GM12878 (cell line): ENCODE results near the gene OPRL1. TPM values are rescaled to one million over a fixed set of nuclear protein-coding genes. Genes with fewer than 3 reads are reported as not detected.
A peak's percentile ranks its signal among the peaks of the same experiment; 100 is the strongest.

ENCODE experiments used
- ATF7 ChIP-seq: fragments of 450-650 bp; IDR thresholded peaks from 2 replicates; pipeline ENCODE4 v1.6.1; 2016; ENCODE audit warnings: low read depth, mild to moderate bottlenecking
- CHD4 ChIP-seq: fragments of 200-600 bp; sonication (generic); IDR thresholded peaks from 2 replicates; pipeline ENCODE4 v1.6.1; 2016; ENCODE audit warnings: mild to moderate bottlenecking
- GABPA ChIP-seq: IDR thresholded peaks from 2 replicates; pipeline ENCODE4 v1.6.1; 2014; ENCODE audit warnings: antibody characterized with exemption, low read depth, mild to moderate bottlenecking, inconsistent platforms
- HDAC2 ChIP-seq: fragments of 200-600 bp; sonication (generic); IDR thresholded peaks from 2 replicates; pipeline ENCODE4 v1.6.1; 2017
- JUNB ChIP-seq: IDR thresholded peaks from 2 replicates; pipeline ENCODE4 v1.6.1; 2016; ENCODE audit warnings: antibody characterized with exemption, mild to moderate bottlenecking
- MEF2A ChIP-seq: IDR thresholded peaks from 2 replicates; pipeline ENCODE4 v1.6.1; 2011; ENCODE audit warnings: low read depth, mild to moderate bottlenecking, low read length, moderate library complexity; ENCODE audit not compliant: insufficient read depth
- NRF1 ChIP-seq: conservative IDR thresholded peaks from 2 replicates; pipeline ENCODE4 v1.6.1; 2011; ENCODE audit warnings: mild to moderate bottlenecking, low read depth, low read length, improper control_type of control experiment
- POLR2AphosphoS2 ChIP-seq: IDR thresholded peaks from 2 replicates; pipeline ENCODE4 v1.6.1; 2011; ENCODE audit warnings: low read depth, mild to moderate bottlenecking, low read length, improper control_type of control experiment, moderate library complexity
- RCOR1 ChIP-seq: conservative IDR thresholded peaks from 2 replicates; pipeline ENCODE4 v1.6.1; 2012; ENCODE audit warnings: low read depth, low read length, improper control_type of control experiment
- RUNX3 ChIP-seq: IDR thresholded peaks from 2 replicates; pipeline ENCODE4 v1.6.1; 2012; ENCODE audit warnings: low read length, inconsistent platforms
- SMAD5 ChIP-seq: IDR thresholded peaks from 2 replicates; pipeline ENCODE4 v1.6.1; 2016; ENCODE audit warnings: antibody characterized with exemption, low read depth
- SP1 ChIP-seq: IDR thresholded peaks from one replicate; pipeline ENCODE4 v1.6.1; 2011; ENCODE audit warnings: low read depth, low read length
- SREBF2 ChIP-seq: IDR thresholded peaks from 2 replicates; pipeline ENCODE4 v1.6.1; 2012; ENCODE audit warnings: mild to moderate bottlenecking, low read length
- ZNF217 ChIP-seq: fragments of 450-650 bp; IDR thresholded peaks from 2 replicates; pipeline ENCODE4 v1.6.1; 2017; ENCODE audit warnings: antibody characterized with exemption, mild to moderate bottlenecking
- ZNF274 ChIP-seq: IDR thresholded peaks from one replicate; pipeline ENCODE4 v1.8.0; 2011; ENCODE audit not compliant: insufficient read length, insufficient read depth
- polyA plus RNA-seq, 11 experiments: library from polyadenylated mRNA; depleted of rRNA in 4 of 11; unstranded in 6 of 11; stranded (reverse) in 5 of 11; fragments of >200 nt; fragmentation: Nextera tagmentation in 4 of 11; fragmentation: Illumina TruSeq in 1 of 11; extraction: Ambion mirVana in 4 of 11; extraction: Trizol in 1 of 11; gene quantifications; 1 replicate in 1 of 11; 2 replicates in 10 of 11; pipeline versions ENCODE4 v1.2.1 to v1.2.3, GENCODE V29; 2011 to 2016; ENCODE audit warnings: inconsistent platforms in 2 of 11, missing spikeins in 2 of 11, low read depth in 1 of 11
- total RNA-seq, 4 experiments: library from RNA; depleted of rRNA in 3 of 4; stranded (reverse); fragments of >200 nt in 3 of 4; fragmentation: Illumina TruSeq in 1 of 4; extraction: Trizol in 1 of 4; gene quantifications; 2 replicates each; pipeline versions ENCODE4 v1.2.1 to v1.2.3, GENCODE V29; 2013 to 2021
- TF ChIP-seq, protein P1 (sequence below): fragments of 150-350 bp; IDR thresholded peaks from 2 replicates; pipeline ENCODE4 v1.6.1; 2014; ENCODE audit warnings: mild to moderate bottlenecking, low read depth, low read length
- TF ChIP-seq, protein P2 (sequence below): fragments of 450-650 bp; IDR thresholded peaks from 2 replicates; pipeline ENCODE4 v1.6.1; 2016; ENCODE audit warnings: mild to moderate bottlenecking
- TF ChIP-seq, protein P3 (sequence below): IDR thresholded peaks from 2 replicates; pipeline ENCODE4 v1.6.1; 2011; ENCODE audit warnings: low read depth, low read length, improper control_type of control experiment, borderline replicate concordance
- TF ChIP-seq, protein P4 (sequence below): fragments of 450-650 bp; IDR thresholded peaks from 2 replicates; pipeline ENCODE4 v1.6.1; 2018; ENCODE audit warnings: borderline replicate concordance, mild to moderate bottlenecking; ENCODE audit not compliant: partially characterized antibody
- TF ChIP-seq, protein P5 (sequence below): fragments of 450-650 bp; IDR thresholded peaks from 2 replicates; pipeline ENCODE4 v1.6.1; 2017; ENCODE audit warnings: mild to moderate bottlenecking, moderate library complexity
- TF ChIP-seq, protein P6 (sequence below): IDR thresholded peaks from 2 replicates; pipeline ENCODE4 v1.6.1; 2012; ENCODE audit warnings: low read depth, low read length, improper control_type of control experiment

The OPRL1 gene
- total and polyA plus RNA-seq, 10 of the 15 experiments (the other 5 are each of a cell fraction or from before 2014, with no cell fraction given): 0.04 to 0.41 (median 0.24) TPM; not detected in 1

DNA sequence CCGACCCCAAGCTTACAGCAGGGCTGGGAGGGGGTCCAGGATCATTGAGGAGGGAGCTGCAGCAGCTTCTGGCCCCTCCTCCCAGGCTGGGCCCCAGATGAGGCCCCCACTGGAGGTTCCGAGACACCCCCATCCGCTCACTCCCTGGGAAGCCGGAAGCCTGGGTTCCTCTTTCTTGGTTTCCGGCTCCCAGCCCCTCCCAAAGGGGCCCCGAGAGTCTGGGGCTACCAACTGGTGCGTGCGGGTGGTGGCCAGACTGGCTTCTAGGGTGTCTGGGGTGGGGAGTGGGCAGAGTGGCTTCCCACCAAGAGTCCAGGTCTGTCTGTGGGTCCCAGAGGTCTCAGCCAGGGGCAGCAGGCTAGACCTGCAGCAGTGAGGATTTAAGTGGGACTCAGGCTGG, 2.8 kb upstream of the OPRL1 start (continued):
- TF ChIP-seq, protein P1, sequence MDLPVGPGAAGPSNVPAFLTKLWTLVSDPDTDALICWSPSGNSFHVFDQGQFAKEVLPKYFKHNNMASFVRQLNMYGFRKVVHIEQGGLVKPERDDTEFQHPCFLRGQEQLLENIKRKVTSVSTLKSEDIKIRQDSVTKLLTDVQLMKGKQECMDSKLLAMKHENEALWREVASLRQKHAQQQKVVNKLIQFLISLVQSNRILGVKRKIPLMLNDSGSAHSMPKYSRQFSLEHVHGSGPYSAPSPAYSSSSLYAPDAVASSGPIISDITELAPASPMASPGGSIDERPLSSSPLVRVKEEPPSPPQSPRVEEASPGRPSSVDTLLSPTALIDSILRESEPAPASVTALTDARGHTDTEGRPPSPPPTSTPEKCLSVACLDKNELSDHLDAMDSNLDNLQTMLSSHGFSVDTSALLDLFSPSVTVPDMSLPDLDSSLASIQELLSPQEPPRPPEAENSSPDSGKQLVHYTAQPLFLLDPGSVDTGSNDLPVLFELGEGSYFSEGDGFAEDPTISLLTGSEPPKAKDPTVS: no peak
- TF ChIP-seq GABPA: no peak; the same call in 1 of the 2 replicates
- TF ChIP-seq, protein P2, sequence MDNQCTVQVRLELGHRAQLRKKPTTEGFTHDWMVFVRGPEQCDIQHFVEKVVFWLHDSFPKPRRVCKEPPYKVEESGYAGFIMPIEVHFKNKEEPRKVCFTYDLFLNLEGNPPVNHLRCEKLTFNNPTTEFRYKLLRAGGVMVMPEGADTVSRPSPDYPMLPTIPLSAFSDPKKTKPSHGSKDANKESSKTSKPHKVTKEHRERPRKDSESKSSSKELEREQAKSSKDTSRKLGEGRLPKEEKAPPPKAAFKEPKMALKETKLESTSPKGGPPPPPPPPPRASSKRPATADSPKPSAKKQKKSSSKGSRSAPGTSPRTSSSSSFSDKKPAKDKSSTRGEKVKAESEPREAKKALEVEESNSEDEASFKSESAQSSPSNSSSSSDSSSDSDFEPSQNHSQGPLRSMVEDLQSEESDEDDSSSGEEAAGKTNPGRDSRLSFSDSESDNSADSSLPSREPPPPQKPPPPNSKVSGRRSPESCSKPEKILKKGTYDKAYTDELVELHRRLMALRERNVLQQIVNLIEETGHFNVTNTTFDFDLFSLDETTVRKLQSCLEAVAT: no peak
- no peak for TF ChIP-seq CHD4
- peak; percentile 64 for TF ChIP-seq RUNX3
- TF ChIP-seq, protein P3, sequence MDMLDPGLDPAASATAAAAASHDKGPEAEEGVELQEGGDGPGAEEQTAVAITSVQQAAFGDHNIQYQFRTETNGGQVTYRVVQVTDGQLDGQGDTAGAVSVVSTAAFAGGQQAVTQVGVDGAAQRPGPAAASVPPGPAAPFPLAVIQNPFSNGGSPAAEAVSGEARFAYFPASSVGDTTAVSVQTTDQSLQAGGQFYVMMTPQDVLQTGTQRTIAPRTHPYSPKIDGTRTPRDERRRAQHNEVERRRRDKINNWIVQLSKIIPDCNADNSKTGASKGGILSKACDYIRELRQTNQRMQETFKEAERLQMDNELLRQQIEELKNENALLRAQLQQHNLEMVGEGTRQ: no peak
- 0 out of 2 replicates have a peak, but pooled peaks have one; percentile 13 for TF ChIP-seq MEF2A
- TF ChIP-seq SMAD5: no peak
- TF ChIP-seq SREBF2: no peak
- TF ChIP-seq NRF1: no peak
- TF ChIP-seq POLR2AphosphoS2: peak; percentile 72; the same call in 1 of the 2 replicates
- TF ChIP-seq, protein P4, sequence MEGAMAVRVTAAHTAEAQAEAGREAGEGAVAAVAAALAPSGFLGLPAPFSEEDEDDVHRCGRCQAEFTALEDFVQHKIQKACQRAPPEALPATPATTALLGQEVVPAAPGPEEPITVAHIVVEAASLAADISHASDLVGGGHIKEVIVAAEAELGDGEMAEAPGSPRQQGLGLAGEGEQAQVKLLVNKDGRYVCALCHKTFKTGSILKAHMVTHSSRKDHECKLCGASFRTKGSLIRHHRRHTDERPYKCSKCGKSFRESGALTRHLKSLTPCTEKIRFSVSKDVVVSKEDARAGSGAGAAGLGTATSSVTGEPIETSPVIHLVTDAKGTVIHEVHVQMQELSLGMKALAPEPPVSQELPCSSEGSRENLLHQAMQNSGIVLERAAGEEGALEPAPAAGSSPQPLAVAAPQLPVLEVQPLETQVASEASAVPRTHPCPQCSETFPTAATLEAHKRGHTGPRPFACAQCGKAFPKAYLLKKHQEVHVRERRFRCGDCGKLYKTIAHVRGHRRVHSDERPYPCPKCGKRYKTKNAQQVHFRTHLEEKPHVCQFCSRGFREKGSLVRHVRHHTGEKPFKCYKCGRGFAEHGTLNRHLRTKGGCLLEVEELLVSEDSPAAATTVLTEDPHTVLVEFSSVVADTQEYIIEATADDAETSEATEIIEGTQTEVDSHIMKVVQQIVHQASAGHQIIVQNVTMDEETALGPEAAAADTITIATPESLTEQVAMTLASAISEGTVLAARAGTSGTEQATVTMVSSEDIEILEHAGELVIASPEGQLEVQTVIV: no peak
- no peak for TF ChIP-seq ZNF217
- no peak for TF ChIP-seq RCOR1
- no peak for TF ChIP-seq HDAC2
- peak; percentile 65 for TF ChIP-seq SP1
- TF ChIP-seq, protein P5, sequence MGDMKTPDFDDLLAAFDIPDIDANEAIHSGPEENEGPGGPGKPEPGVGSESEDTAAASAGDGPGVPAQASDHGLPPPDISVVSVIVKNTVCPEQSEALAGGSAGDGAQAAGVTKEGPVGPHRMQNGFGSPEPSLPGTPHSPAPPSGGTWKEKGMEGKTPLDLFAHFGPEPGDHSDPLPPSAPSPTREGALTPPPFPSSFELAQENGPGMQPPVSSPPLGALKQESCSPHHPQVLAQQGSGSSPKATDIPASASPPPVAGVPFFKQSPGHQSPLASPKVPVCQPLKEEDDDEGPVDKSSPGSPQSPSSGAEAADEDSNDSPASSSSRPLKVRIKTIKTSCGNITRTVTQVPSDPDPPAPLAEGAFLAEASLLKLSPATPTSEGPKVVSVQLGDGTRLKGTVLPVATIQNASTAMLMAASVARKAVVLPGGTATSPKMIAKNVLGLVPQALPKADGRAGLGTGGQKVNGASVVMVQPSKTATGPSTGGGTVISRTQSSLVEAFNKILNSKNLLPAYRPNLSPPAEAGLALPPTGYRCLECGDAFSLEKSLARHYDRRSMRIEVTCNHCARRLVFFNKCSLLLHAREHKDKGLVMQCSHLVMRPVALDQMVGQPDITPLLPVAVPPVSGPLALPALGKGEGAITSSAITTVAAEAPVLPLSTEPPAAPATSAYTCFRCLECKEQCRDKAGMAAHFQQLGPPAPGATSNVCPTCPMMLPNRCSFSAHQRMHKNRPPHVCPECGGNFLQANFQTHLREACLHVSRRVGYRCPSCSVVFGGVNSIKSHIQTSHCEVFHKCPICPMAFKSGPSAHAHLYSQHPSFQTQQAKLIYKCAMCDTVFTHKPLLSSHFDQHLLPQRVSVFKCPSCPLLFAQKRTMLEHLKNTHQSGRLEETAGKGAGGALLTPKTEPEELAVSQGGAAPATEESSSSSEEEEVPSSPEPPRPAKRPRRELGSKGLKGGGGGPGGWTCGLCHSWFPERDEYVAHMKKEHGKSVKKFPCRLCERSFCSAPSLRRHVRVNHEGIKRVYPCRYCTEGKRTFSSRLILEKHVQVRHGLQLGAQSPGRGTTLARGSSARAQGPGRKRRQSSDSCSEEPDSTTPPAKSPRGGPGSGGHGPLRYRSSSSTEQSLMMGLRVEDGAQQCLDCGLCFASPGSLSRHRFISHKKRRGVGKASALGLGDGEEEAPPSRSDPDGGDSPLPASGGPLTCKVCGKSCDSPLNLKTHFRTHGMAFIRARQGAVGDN: 0 out of 2 replicates have a peak, but pooled peaks have one; percentile 11
- TF ChIP-seq ATF7: peak; percentile 47; the same call in 1 of the 2 replicates
- no peak for TF ChIP-seq ZNF274
- TF ChIP-seq, protein P6, sequence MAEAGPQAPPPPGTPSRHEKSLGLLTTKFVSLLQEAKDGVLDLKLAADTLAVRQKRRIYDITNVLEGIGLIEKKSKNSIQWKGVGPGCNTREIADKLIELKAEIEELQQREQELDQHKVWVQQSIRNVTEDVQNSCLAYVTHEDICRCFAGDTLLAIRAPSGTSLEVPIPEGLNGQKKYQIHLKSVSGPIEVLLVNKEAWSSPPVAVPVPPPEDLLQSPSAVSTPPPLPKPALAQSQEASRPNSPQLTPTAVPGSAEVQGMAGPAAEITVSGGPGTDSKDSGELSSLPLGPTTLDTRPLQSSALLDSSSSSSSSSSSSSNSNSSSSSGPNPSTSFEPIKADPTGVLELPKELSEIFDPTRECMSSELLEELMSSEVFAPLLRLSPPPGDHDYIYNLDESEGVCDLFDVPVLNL: no peak
- no peak for TF ChIP-seq JUNB
